GM12878 (cell line): Measurements from ENCODE around the gene PMM2. TPM values are rescaled to one million over a fixed set of nuclear protein-coding genes. Genes with fewer than 3 reads are reported as not detected.

Experiments
- BHLHE40 ChIP-seq, 2 experiments: fragments of 450-650 bp in 1 of 2; IDR thresholded peaks; 2 replicates each; pipeline ENCODE4 v1.6.1; 2011 to 2017; ENCODE audit warnings: low read depth in 2 of 2, borderline replicate concordance in 1 of 2, improper control_type of control experiment in 1 of 2, low read length in 1 of 2, mild to moderate bottlenecking in 1 of 2
- BMI1 ChIP-seq: fragments of 450-650 bp; IDR thresholded peaks from 2 replicates; pipeline ENCODE4 v1.6.1; 2016; ENCODE audit warnings: mild to moderate bottlenecking, moderate library complexity, borderline replicate concordance
- BRCA1 ChIP-seq: IDR thresholded peaks from 2 replicates; pipeline ENCODE4 v1.6.1; 2011; ENCODE audit warnings: low read depth, low read length, improper control_type of control experiment
- CBFB ChIP-seq: IDR thresholded peaks from 2 replicates; pipeline ENCODE4 v1.6.1; 2016; ENCODE audit warnings: antibody characterized with exemption, low read depth
- KDM1A ChIP-seq: fragments of 200-600 bp; sonication (generic); IDR thresholded peaks from 2 replicates; pipeline ENCODE4 v1.6.1; 2016; ENCODE audit warnings: borderline replicate concordance
- MXI1 ChIP-seq: fragments of 150-350 bp; IDR thresholded peaks from 2 replicates; pipeline ENCODE4 v1.6.1; 2011; ENCODE audit warnings: low read depth, mild to moderate bottlenecking, inconsistent platforms, low read length, improper control_type of control experiment
- POLR2AphosphoS5 ChIP-seq: IDR thresholded peaks from 2 replicates; pipeline ENCODE4 v1.6.1; 2011; ENCODE audit warnings: mild to moderate bottlenecking, low read length, inconsistent platforms
- SMAD1 ChIP-seq: fragments of 450-650 bp; IDR thresholded peaks from 2 replicates; pipeline ENCODE4 v1.6.1; 2018; ENCODE audit warnings: mild to moderate bottlenecking, low read depth; ENCODE audit not compliant: partially characterized antibody
- TCF12 ChIP-seq: IDR thresholded peaks from 2 replicates; pipeline ENCODE4 v1.6.1; 2011; ENCODE audit warnings: low read depth, mild to moderate bottlenecking, low read length
- YBX1 ChIP-seq: fragments of 450-650 bp; IDR thresholded peaks from 2 replicates; pipeline ENCODE4 v1.6.1; 2016; ENCODE audit warnings: antibody characterized with exemption
- polyA plus RNA-seq, 11 experiments: library from polyadenylated mRNA; depleted of rRNA in 4 of 11; unstranded in 6 of 11; stranded (reverse) in 5 of 11; fragments of >200 nt; fragmentation: Nextera tagmentation in 4 of 11; fragmentation: Illumina TruSeq in 1 of 11; extraction: Ambion mirVana in 4 of 11; extraction: Trizol in 1 of 11; gene quantifications; 1 replicate in 1 of 11; 2 replicates in 10 of 11; pipeline versions ENCODE4 v1.2.1 to v1.2.3, GENCODE V29; 2011 to 2016; ENCODE audit warnings: inconsistent platforms in 2 of 11, missing spikeins in 2 of 11, low read depth in 1 of 11
- total RNA-seq, 4 experiments: library from RNA; depleted of rRNA in 3 of 4; stranded (reverse); fragments of >200 nt in 3 of 4; fragmentation: Illumina TruSeq in 1 of 4; extraction: Trizol in 1 of 4; gene quantifications; 2 replicates each; pipeline versions ENCODE4 v1.2.1 to v1.2.3, GENCODE V29; 2013 to 2021
- TF ChIP-seq, protein P1 (sequence below): IDR thresholded peaks from 2 replicates; pipeline ENCODE4 v1.6.1; 2012; ENCODE audit warnings: improper control_type of control experiment, low read depth, low read length; ENCODE audit not compliant: insufficient replicate concordance
- TF ChIP-seq, protein P2 (sequence below): fragments of 450-650 bp; IDR thresholded peaks from 2 replicates; pipeline ENCODE4 v1.6.1; 2016; ENCODE audit warnings: mild to moderate bottlenecking, moderate library complexity, borderline replicate concordance
- TF ChIP-seq, protein P3 (sequence below): IDR thresholded peaks from 2 replicates; pipeline ENCODE4 v1.6.1; 2012; ENCODE audit warnings: low read depth, low read length, improper control_type of control experiment

The PMM2 gene
- total and polyA plus RNA-seq, 10 of the 15 experiments (the other 5 are each of a cell fraction or from before 2014, with no cell fraction given), result 22.6 to 69.4 (median 52.3) TPM

DNA sequence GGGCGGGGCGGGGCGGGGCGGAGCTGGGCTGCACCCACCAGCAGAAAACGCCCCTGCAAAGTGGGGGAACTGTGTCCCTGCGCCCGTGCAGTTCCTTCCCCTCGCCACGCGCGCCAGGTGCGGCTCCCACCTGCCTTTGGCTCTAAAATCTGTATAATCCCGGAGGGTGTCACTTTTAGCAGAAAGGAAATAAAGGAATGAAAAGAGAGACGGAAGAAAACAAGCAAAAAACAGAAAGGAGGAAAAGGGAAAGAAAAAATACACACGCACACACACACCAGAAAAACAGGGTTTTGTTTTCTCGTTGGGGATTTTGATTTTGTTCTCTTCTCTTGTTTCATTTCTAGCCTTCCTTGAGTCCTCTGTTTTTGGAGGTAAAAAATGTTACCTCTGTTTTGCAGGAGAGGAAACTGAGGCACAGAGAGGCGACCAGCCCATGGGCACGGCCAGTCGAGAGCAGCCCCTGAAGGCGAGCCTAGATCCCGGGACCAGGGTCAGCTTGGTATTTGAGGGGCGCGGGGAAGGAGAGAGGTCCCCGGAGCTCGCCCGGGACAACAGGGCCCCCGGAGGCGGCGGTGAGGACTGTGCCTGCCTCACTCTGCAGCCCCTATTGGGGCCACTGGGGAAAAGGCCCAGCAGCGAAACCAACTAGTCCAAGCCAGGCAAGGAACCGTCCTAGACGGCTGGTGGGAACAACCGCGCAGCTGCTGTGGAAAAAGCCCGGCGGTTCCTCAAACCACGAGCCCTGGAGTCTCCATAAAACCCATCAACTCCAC lies 71.8 kb downstream of the PMM2 start (continued):
- TF ChIP-seq, protein P1, sequence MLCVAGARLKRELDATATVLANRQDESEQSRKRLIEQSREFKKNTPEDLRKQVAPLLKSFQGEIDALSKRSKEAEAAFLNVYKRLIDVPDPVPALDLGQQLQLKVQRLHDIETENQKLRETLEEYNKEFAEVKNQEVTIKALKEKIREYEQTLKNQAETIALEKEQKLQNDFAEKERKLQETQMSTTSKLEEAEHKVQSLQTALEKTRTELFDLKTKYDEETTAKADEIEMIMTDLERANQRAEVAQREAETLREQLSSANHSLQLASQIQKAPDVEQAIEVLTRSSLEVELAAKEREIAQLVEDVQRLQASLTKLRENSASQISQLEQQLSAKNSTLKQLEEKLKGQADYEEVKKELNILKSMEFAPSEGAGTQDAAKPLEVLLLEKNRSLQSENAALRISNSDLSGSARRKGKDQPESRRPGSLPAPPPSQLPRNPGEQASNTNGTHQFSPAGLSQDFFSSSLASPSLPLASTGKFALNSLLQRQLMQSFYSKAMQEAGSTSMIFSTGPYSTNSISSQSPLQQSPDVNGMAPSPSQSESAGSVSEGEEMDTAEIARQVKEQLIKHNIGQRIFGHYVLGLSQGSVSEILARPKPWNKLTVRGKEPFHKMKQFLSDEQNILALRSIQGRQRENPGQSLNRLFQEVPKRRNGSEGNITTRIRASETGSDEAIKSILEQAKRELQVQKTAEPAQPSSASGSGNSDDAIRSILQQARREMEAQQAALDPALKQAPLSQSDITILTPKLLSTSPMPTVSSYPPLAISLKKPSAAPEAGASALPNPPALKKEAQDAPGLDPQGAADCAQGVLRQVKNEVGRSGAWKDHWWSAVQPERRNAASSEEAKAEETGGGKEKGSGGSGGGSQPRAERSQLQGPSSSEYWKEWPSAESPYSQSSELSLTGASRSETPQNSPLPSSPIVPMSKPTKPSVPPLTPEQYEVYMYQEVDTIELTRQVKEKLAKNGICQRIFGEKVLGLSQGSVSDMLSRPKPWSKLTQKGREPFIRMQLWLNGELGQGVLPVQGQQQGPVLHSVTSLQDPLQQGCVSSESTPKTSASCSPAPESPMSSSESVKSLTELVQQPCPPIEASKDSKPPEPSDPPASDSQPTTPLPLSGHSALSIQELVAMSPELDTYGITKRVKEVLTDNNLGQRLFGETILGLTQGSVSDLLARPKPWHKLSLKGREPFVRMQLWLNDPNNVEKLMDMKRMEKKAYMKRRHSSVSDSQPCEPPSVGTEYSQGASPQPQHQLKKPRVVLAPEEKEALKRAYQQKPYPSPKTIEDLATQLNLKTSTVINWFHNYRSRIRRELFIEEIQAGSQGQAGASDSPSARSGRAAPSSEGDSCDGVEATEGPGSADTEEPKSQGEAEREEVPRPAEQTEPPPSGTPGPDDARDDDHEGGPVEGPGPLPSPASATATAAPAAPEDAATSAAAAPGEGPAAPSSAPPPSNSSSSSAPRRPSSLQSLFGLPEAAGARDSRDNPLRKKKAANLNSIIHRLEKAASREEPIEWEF, result no peak
- TF ChIP-seq, protein P2, sequence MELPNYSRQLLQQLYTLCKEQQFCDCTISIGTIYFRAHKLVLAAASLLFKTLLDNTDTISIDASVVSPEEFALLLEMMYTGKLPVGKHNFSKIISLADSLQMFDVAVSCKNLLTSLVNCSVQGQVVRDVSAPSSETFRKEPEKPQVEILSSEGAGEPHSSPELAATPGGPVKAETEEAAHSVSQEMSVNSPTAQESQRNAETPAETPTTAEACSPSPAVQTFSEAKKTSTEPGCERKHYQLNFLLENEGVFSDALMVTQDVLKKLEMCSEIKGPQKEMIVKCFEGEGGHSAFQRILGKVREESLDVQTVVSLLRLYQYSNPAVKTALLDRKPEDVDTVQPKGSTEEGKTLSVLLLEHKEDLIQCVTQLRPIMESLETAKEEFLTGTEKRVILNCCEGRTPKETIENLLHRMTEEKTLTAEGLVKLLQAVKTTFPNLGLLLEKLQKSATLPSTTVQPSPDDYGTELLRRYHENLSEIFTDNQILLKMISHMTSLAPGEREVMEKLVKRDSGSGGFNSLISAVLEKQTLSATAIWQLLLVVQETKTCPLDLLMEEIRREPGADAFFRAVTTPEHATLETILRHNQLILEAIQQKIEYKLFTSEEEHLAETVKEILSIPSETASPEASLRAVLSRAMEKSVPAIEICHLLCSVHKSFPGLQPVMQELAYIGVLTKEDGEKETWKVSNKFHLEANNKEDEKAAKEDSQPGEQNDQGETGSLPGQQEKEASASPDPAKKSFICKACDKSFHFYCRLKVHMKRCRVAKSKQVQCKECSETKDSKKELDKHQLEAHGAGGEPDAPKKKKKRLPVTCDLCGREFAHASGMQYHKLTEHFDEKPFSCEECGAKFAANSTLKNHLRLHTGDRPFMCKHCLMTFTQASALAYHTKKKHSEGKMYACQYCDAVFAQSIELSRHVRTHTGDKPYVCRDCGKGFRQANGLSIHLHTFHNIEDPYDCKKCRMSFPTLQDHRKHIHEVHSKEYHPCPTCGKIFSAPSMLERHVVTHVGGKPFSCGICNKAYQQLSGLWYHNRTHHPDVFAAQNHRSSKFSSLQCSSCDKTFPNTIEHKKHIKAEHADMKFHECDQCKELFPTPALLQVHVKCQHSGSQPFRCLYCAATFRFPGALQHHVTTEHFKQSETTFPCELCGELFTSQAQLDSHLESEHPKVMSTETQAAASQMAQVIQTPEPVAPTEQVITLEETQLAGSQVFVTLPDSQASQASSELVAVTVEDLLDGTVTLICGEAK, result peak; percentile 40; the same call in 1 of the 2 replicates
- TF ChIP-seq TCF12 (peak; percentile 59; the same call in 1 of the 2 replicates), YBX1 (0 out of 2 replicates have a peak, but pooled peaks have one; percentile 46), BMI1 (no peak), CBFB (no peak), MXI1 (peak; percentile 46), POLR2AphosphoS5 (0 out of 2 replicates have a peak, but pooled peaks have one; percentile 18), SMAD1 (peak; percentile 33), BRCA1 (no peak), BHLHE40 (IDR thresholded peaks at IDR 0.05; ENCODE audit: borderline replicate concordance in 1 of 2, low read depth in 2 of 2, low read length in 1 of 2) (peak; percentile 48 to 75; a peak in 2 of 4 replicates), KDM1A (no peak)
- TF ChIP-seq, protein P3, sequence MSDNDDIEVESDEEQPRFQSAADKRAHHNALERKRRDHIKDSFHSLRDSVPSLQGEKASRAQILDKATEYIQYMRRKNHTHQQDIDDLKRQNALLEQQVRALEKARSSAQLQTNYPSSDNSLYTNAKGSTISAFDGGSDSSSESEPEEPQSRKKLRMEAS, result peak; percentile 63; the same call in 1 of the 2 replicates
